Glutamatergic neuron (in vitro differentiated cells): ENCODE results near the gene TMEM266. TPM values are rescaled to one million over a fixed set of nuclear protein-coding genes. Genes with fewer than 3 reads are reported as not detected.

Experiments
- DNase-seq: peaks from one replicate; pipeline ENCODE4 v3.0.0; 2022
- H3K27ac Mint-ChIP-seq: one replicate; pipeline ENCODE4 v1.8.0; 2020; ENCODE audit warnings: mild to moderate bottlenecking, mixed read lengths, inconsistent platforms; ENCODE audit not compliant: unreplicated experiment
- H3K27me3 Mint-ChIP-seq: one replicate; pipeline ENCODE4 v1.8.0; 2020; ENCODE audit warnings: mild to moderate bottlenecking, moderate library complexity, mixed read lengths, inconsistent platforms; ENCODE audit not compliant: unreplicated experiment
- H3K36me3 Mint-ChIP-seq: one replicate; pipeline ENCODE4 v1.8.0; 2020; ENCODE audit warnings: mild to moderate bottlenecking, mixed read lengths, inconsistent platforms; ENCODE audit not compliant: unreplicated experiment
- H3K4me1 Mint-ChIP-seq: one replicate; pipeline ENCODE4 v1.8.0; 2020; ENCODE audit warnings: mild to moderate bottlenecking, low read depth, mixed read lengths, inconsistent platforms; ENCODE audit not compliant: unreplicated experiment
- H3K4me3 Mint-ChIP-seq: one replicate; pipeline ENCODE4 v1.8.0; 2020; ENCODE audit warnings: mild to moderate bottlenecking, mixed read lengths, inconsistent platforms; ENCODE audit not compliant: unreplicated experiment
- H3K9me3 Mint-ChIP-seq: one replicate; pipeline ENCODE4 v1.8.0; 2020; ENCODE audit warnings: mild to moderate bottlenecking, moderate library complexity, mixed read lengths, inconsistent platforms; ENCODE audit not compliant: unreplicated experiment
- total RNA-seq: library from RNA; stranded (reverse); fragmentation: NEBNext Ultra II Directional; extraction: Animal tissue kit (Norgen Biotek cat#: 25700); gene quantifications from one replicate; pipeline ENCODE4 v1.2.1, GENCODE V29; 2021; ENCODE audit not compliant: unreplicated experiment
- TF ChIP-seq, protein P1 (sequence below): fragments of 200-600 bp; sonication (generic); IDR thresholded peaks from one replicate; pipeline ENCODE4 v1.5.0; 2021; ENCODE audit not compliant: partially characterized antibody, unreplicated experiment

TMEM266 gene
- total RNA-seq, 1 donor from 2014 or later = 1.3 TPM

GRCh38 chr15:76177491-76178040 lies 117.8 kb downstream of the TMEM266 start:
- Mint-ChIP-seq H3K36me3 (no peaks in the 10 kb centered on the region), H3K4me3 (no peak overlapping the region), H3K27ac (no peak overlapping the region), H3K27me3 (peaks cover 18% of the 10 kb centered on the region), H3K9me3 (peaks cover 15% of the 10 kb centered on the region), H3K4me1 (peaks cover 28% of the 10 kb centered on the region)
- TF ChIP-seq, protein P1, sequence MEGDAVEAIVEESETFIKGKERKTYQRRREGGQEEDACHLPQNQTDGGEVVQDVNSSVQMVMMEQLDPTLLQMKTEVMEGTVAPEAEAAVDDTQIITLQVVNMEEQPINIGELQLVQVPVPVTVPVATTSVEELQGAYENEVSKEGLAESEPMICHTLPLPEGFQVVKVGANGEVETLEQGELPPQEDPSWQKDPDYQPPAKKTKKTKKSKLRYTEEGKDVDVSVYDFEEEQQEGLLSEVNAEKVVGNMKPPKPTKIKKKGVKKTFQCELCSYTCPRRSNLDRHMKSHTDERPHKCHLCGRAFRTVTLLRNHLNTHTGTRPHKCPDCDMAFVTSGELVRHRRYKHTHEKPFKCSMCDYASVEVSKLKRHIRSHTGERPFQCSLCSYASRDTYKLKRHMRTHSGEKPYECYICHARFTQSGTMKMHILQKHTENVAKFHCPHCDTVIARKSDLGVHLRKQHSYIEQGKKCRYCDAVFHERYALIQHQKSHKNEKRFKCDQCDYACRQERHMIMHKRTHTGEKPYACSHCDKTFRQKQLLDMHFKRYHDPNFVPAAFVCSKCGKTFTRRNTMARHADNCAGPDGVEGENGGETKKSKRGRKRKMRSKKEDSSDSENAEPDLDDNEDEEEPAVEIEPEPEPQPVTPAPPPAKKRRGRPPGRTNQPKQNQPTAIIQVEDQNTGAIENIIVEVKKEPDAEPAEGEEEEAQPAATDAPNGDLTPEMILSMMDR = no peak
- DNase-seq = no peak

DNA sequence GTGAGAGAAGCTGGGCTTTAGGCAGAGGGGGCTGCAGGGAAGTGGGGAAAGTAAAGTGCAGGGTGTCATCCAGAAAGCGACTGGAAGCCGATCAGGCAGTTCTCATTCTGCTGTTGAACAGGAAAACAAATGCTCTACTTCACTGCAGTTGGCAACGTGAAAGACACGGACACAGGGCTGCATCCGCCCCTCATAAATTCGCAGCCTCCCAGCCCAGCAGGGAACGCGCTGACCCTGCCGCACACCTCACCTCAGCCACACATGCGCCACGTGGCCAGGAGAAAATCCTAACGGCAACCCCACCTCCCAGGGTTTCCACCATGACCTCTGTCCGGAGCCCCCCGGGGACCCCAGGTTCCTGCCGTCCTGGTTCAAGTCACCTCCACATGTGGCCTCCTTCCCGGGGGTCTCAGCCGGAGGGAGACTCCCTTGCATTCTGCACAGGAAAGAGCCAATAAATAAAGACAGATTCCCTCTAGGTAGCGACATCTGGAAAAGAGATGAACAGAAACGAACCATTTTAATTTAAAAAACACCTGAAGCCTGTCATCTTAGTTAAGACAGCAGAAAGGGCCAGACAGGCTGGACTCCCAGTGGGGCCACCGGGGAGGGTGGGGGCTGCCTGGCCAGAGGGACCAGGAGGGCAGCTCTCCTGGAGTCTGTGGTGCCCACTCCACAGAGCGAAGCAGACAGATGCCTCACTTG lies 118.7 kb downstream of the TMEM266 start:
- peaks cover 12% of the 10 kb centered on the region for H3K27me3 Mint-ChIP-seq

DNA sequence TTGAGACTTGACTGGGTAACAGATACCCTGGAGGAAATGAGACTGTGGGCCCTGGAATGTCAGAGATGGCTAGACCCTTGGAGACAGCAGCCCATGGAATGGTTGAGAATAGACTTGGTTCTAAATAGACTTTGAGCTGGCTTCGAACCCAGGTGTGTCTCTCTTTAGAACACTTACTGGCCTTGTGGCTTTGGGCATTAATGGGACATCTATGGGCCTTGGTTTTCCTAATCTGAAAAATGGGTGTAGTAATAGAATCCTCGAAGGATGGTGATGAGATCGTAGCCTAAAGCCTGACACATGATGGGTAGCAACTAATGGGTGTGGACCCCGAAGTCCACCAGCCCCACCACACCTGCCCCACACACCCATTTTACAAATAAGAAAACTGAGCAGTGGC lies 119.2 kb downstream of the TMEM266 start:
- peaks cover 7% of the 10 kb centered on the region for H3K9me3 Mint-ChIP-seq
- H3K36me3 Mint-ChIP-seq = no peaks in the 10 kb centered on the region
- no peak overlapping the region for H3K4me3 Mint-ChIP-seq
- peaks cover 27% of the 10 kb centered on the region for H3K4me1 Mint-ChIP-seq
- no peak for DNase-seq
- H3K27me3 Mint-ChIP-seq = peaks cover 9% of the 10 kb centered on the region
- no peak overlapping the region for H3K27ac Mint-ChIP-seq
- TF ChIP-seq, protein P1 = no peak

More for the DNA sequence above, 118.7 kb downstream of the TMEM266 start:
- no peak overlapping the region for H3K4me3 Mint-ChIP-seq
- TF ChIP-seq, protein P1 = no peak
- no peaks in the 10 kb centered on the region for H3K36me3 Mint-ChIP-seq
- no peak for DNase-seq
- H3K27ac Mint-ChIP-seq = peak overlapping the region; percentile 17
- H3K4me1 Mint-ChIP-seq = peaks cover 21% of the 10 kb centered on the region
- H3K9me3 Mint-ChIP-seq = peaks cover 9% of the 10 kb centered on the region

DNA sequence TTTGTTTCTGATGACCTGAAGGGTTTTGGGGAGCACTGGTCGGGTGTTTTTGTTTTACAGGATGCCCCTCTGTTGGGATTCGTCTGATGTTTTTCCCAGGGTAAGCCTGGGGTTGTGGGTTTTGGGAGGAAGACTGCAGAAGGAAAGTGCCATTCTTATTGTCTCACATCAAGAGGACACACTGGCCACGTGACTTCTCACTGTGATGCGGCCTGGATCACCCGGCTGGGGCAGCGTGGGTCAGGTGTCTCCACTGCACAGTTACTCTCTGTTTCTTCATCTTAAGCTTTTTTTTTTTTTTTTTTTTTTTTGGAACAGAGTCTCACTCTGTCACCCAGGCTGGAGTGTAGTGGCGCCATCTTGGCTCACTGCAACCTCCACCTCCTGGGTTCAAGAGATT lies 120.5 kb downstream of the TMEM266 start:
- H3K4me3 Mint-ChIP-seq = no peak overlapping the region
- TF ChIP-seq, protein P1 = no peak
- peaks cover 38% of the 10 kb centered on the region for H3K4me1 Mint-ChIP-seq
- H3K27ac Mint-ChIP-seq = no peak overlapping the region
- H3K9me3 Mint-ChIP-seq = peaks cover 4% of the 10 kb centered on the region
- no peak for DNase-seq
- peaks cover 10% of the 10 kb centered on the region for H3K27me3 Mint-ChIP-seq
- H3K36me3 Mint-ChIP-seq = no peaks in the 10 kb centered on the region

GRCh38 chr15:76181705-76182107 lies 121.9 kb downstream of the TMEM266 start:
- Mint-ChIP-seq H3K36me3 (no peaks in the 10 kb centered on the region), H3K27me3 (peaks cover 13% of the 10 kb centered on the region), H3K4me1 (peaks cover 48% of the 10 kb centered on the region), H3K27ac (no peak overlapping the region), H3K4me3 (no peak overlapping the region), H3K9me3 (peaks cover 4% of the 10 kb centered on the region)
- TF ChIP-seq, protein P1 = no peak
- DNase-seq = no peak
